ENCODE results near the gene CCDC33.

DNA sequence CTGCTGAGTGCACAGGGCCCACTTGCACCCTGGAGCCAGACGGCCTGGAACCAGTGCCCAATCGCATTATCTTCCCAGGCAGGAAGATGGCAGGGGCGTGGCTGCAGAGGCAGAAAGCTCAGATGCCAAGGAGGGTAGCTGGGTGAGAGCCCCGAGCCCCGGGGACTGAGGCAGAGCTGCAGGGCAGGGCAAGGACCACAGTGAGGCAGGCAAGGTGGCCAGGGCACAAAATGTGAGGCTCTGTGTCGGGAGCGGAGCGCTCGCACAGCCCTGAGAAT is 1.6 kb upstream of the CCDC33 start:
- TF ChIP-seq, protein P1, sequence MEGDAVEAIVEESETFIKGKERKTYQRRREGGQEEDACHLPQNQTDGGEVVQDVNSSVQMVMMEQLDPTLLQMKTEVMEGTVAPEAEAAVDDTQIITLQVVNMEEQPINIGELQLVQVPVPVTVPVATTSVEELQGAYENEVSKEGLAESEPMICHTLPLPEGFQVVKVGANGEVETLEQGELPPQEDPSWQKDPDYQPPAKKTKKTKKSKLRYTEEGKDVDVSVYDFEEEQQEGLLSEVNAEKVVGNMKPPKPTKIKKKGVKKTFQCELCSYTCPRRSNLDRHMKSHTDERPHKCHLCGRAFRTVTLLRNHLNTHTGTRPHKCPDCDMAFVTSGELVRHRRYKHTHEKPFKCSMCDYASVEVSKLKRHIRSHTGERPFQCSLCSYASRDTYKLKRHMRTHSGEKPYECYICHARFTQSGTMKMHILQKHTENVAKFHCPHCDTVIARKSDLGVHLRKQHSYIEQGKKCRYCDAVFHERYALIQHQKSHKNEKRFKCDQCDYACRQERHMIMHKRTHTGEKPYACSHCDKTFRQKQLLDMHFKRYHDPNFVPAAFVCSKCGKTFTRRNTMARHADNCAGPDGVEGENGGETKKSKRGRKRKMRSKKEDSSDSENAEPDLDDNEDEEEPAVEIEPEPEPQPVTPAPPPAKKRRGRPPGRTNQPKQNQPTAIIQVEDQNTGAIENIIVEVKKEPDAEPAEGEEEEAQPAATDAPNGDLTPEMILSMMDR (IDR thresholded peaks at IDR 0.05): no peak
- TF ChIP-seq, protein P2, sequence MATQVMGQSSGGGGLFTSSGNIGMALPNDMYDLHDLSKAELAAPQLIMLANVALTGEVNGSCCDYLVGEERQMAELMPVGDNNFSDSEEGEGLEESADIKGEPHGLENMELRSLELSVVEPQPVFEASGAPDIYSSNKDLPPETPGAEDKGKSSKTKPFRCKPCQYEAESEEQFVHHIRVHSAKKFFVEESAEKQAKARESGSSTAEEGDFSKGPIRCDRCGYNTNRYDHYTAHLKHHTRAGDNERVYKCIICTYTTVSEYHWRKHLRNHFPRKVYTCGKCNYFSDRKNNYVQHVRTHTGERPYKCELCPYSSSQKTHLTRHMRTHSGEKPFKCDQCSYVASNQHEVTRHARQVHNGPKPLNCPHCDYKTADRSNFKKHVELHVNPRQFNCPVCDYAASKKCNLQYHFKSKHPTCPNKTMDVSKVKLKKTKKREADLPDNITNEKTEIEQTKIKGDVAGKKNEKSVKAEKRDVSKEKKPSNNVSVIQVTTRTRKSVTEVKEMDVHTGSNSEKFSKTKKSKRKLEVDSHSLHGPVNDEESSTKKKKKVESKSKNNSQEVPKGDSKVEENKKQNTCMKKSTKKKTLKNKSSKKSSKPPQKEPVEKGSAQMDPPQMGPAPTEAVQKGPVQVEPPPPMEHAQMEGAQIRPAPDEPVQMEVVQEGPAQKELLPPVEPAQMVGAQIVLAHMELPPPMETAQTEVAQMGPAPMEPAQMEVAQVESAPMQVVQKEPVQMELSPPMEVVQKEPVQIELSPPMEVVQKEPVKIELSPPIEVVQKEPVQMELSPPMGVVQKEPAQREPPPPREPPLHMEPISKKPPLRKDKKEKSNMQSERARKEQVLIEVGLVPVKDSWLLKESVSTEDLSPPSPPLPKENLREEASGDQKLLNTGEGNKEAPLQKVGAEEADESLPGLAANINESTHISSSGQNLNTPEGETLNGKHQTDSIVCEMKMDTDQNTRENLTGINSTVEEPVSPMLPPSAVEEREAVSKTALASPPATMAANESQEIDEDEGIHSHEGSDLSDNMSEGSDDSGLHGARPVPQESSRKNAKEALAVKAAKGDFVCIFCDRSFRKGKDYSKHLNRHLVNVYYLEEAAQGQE (IDR thresholded peaks at IDR 0.05; ENCODE audit: insufficient read depth in 1 of 2, low read depth in 2 of 2, low read length in 1 of 2): no peak
- TF ChIP-seq SIN3A (IDR thresholded peaks at IDR 0.05; ENCODE audit: borderline replicate concordance, insufficient read depth, low read depth, low read length) (no peak), POLR2AphosphoS5 (IDR thresholded peaks at IDR 0.05; ENCODE audit: low read depth, low read length) (no peak), TCF7L2 (IDR thresholded peaks at IDR 0.05; ENCODE audit: low read depth, low read length) (no peak)

Data from Panc1 (cell line).